WTC11 (cell line): ENCODE data around the gene CSNK1G1. TPM values are rescaled to one million over a fixed set of nuclear protein-coding genes. Genes with fewer than 3 reads are reported as not detected.
A peak's percentile ranks its signal among the peaks of the same experiment; 100 is the strongest.

Source experiments
- ATAC-seq: fragments of 200-7000 bp; cut with Tn5 transposase; 2 replicates; pipeline ENCODE4 v1.10.0; 2021; ENCODE audit warnings: mild to moderate bottlenecking, moderate library complexity
- CTCF ChIA-PET: fragments of 300-600 bp; sonication (Branson Sonifier 250); formaldehyde crosslinking; loops from one replicate; lab custom pipeline; 2021; ENCODE audit warnings: antibody characterized with exemption; lab: Charles Lee
- POLR2A ChIA-PET: fragments of 350-600 bp; sonication (Branson Sonifier 250); formaldehyde crosslinking; loops from one replicate; lab custom pipeline; 2021; ENCODE audit warnings: antibody characterized with exemption; lab: Charles Lee
- DNase-seq: peaks from one replicate; pipeline ENCODE4 v3.0.0; 2021; ENCODE audit warnings: low spot score
- H3K27ac Mint-ChIP-seq: 2 replicates; pipeline ENCODE4 v1.8.0; 2021; ENCODE audit warnings: mixed read lengths
- H3K27me3 Mint-ChIP-seq: 2 replicates; pipeline ENCODE4 v1.8.0; 2021; ENCODE audit warnings: low read depth, mild to moderate bottlenecking, moderate library complexity, mixed read lengths
- H3K36me3 Mint-ChIP-seq: 2 replicates; pipeline ENCODE4 v1.8.0; 2021; ENCODE audit warnings: mixed read lengths
- H3K4me1 Mint-ChIP-seq: 2 replicates; pipeline ENCODE4 v1.8.0; 2022; ENCODE audit warnings: mixed read lengths
- H3K4me3 Mint-ChIP-seq: 2 replicates; pipeline ENCODE4 v1.8.0; 2021; ENCODE audit warnings: mild to moderate bottlenecking, moderate library complexity, mixed read lengths
- H3K9me3 Mint-ChIP-seq: 2 replicates; pipeline ENCODE4 v1.8.0; 2021; ENCODE audit warnings: mixed read lengths
- ATF2 ChIP-seq: sonication (generic); formaldehyde crosslinking; IDR thresholded peaks from 2 replicates; pipeline ENCODE4 v1.8.1; 2022; ENCODE audit warnings: low read depth, missing genetic modification reagents, borderline replicate concordance
- E2F1 ChIP-seq: sonication (generic); formaldehyde crosslinking; IDR thresholded peaks from 2 replicates; pipeline ENCODE4 v1.8.0; 2022; ENCODE audit warnings: mild to moderate bottlenecking, missing genetic modification reagents
- E2F4 ChIP-seq: sonication (generic); formaldehyde crosslinking; IDR thresholded peaks from 2 replicates; pipeline ENCODE4 v1.8.1; 2022; ENCODE audit warnings: low read depth, mild to moderate bottlenecking, moderate library complexity, missing genetic modification reagents, borderline replicate concordance
- EMX1 ChIP-seq: fragments of 250-450 bp; sonication (Bioruptor Pico); IDR thresholded peaks from 2 replicates; pipeline ENCODE4 v1.8.0; 2021; ENCODE audit warnings: mild to moderate bottlenecking
- ESRRA ChIP-seq: sonication (generic); formaldehyde crosslinking; IDR thresholded peaks from 2 replicates; pipeline ENCODE4 v1.8.1; 2022; ENCODE audit warnings: mild to moderate bottlenecking, missing genetic modification reagents, borderline replicate concordance
- FOXK1 ChIP-seq: sonication (generic); formaldehyde crosslinking; IDR thresholded peaks from 2 replicates; pipeline ENCODE4 v1.8.0; 2022; ENCODE audit warnings: mild to moderate bottlenecking, moderate library complexity, missing genetic modification reagents
- FOXP1 ChIP-seq: sonication (generic); formaldehyde crosslinking; IDR thresholded peaks from 2 replicates; pipeline ENCODE4 v1.8.0; 2022; ENCODE audit warnings: missing genetic modification reagents, mild to moderate bottlenecking, moderate library complexity, borderline replicate concordance
- FOXP4 ChIP-seq: sonication (generic); formaldehyde crosslinking; IDR thresholded peaks from 2 replicates; pipeline ENCODE4 v1.8.0; 2022; ENCODE audit warnings: mild to moderate bottlenecking, missing genetic modification reagents
- HMGXB4 ChIP-seq: sonication (generic); formaldehyde crosslinking; IDR thresholded peaks from 2 replicates; pipeline ENCODE4 v1.8.1; 2023; ENCODE audit warnings: mild to moderate bottlenecking, moderate library complexity, missing genetic modification reagents
- KAT7 ChIP-seq: sonication (generic); formaldehyde crosslinking; IDR thresholded peaks from 2 replicates; pipeline ENCODE4 v1.8.1; 2023; ENCODE audit warnings: missing genetic modification reagents, mild to moderate bottlenecking, borderline replicate concordance
- MAX ChIP-seq: sonication (generic); formaldehyde crosslinking; IDR thresholded peaks from 2 replicates; pipeline ENCODE4 v1.8.0; 2022; ENCODE audit warnings: mild to moderate bottlenecking, missing genetic modification reagents
- MXD4 ChIP-seq: fragments of 250-450 bp; sonication (Bioruptor Pico); IDR thresholded peaks from 2 replicates; pipeline ENCODE4 v1.8.0; 2021; ENCODE audit warnings: mild to moderate bottlenecking, moderate library complexity, borderline replicate concordance
- MYBL2 ChIP-seq: sonication (generic); formaldehyde crosslinking; IDR thresholded peaks from 2 replicates; pipeline ENCODE4 v1.8.1; 2023; ENCODE audit warnings: mild to moderate bottlenecking, moderate library complexity, missing genetic modification reagents
- NFE2L1 ChIP-seq: sonication (generic); formaldehyde crosslinking; IDR thresholded peaks from 2 replicates; pipeline ENCODE4 v1.8.1; 2023; ENCODE audit warnings: missing genetic modification reagents
- TP53 ChIP-seq: sonication (generic); formaldehyde crosslinking; IDR thresholded peaks from 2 replicates; pipeline ENCODE4 v1.8.1; 2023; ENCODE audit warnings: mild to moderate bottlenecking, missing genetic modification reagents
- ZBTB21 ChIP-seq: sonication (generic); formaldehyde crosslinking; IDR thresholded peaks from 2 replicates; pipeline ENCODE4 v1.8.1; 2023; ENCODE audit warnings: mild to moderate bottlenecking, missing genetic modification reagents, borderline replicate concordance
- ZNF138 ChIP-seq: sonication (generic); formaldehyde crosslinking; conservative IDR thresholded peaks from 2 replicates; pipeline ENCODE4 v1.8.1; 2022; ENCODE audit warnings: mild to moderate bottlenecking, moderate library complexity, missing genetic modification reagents
- ZNF219 ChIP-seq: sonication (generic); formaldehyde crosslinking; IDR thresholded peaks from 2 replicates; pipeline ENCODE4 v1.8.0; 2023; ENCODE audit warnings: missing genetic modification reagents, mild to moderate bottlenecking, borderline replicate concordance
- ZNF416 ChIP-seq: fragments of 250-450 bp; sonication (Bioruptor Pico); IDR thresholded peaks from 2 replicates; pipeline ENCODE4 v1.9.0; 2021; ENCODE audit warnings: mild to moderate bottlenecking, inconsistent platforms
- ZNF512 ChIP-seq: sonication (generic); formaldehyde crosslinking; IDR thresholded peaks from 2 replicates; pipeline ENCODE4 v1.8.1; 2022; ENCODE audit warnings: missing genetic modification reagents, borderline replicate concordance
- total RNA-seq: library from RNA; stranded (reverse); gene quantifications from 3 replicates; pipeline ENCODE4 v1.2.3, GENCODE V29; 2021

The CSNK1G1 gene
- total RNA-seq, 1 experiment from 2014 or later: 19.3 TPM

- peaks cover 32% of the 10 kb centered on the region for H3K27me3 Mint-ChIP-seq
- CTCF ChIA-PET: interaction anchor here (0.7 to 2.7 kb wide), 13 partner anchors 8 to 542 kb away, joined by 3 to 45 read pairs (median 6); partner anchors contain the start of genes DAPK2, PPIB and TRIP4
- ATAC-seq (peak; percentile 1), DNase-seq (peak; percentile 51)
- peaks cover 19% of the 10 kb centered on the region for H3K4me1 Mint-ChIP-seq
- TF ChIP-seq FOXP4 (CRISPR knock-in tag) (0 out of 2 replicates have a peak, but pooled peaks have one; percentile 33), ATF2 (CRISPR knock-in tag) (no peak), FOXK1 (0 out of 2 replicates have a peak, but pooled peaks have one; percentile 35), E2F1 (no peak), MAX (no peak), TP53 (CRISPR knock-in tag) (0 out of 2 replicates have a peak, but pooled peaks have one; percentile 19), HMGXB4 (peak; percentile 75; the same call in 1 of the 2 replicates), MYBL2 (CRISPR knock-in tag) (0 out of 2 replicates have a peak, but pooled peaks have one; percentile 26), FOXP1 (CRISPR knock-in tag) (peak; percentile 56; the same call in 1 of the 2 replicates), ZNF219 (CRISPR knock-in tag) (0 out of 2 replicates have a peak, but pooled peaks have one; percentile 46), ZNF512 (CRISPR knock-in tag) (no peak), ZBTB21 (CRISPR knock-in tag) (peak; percentile 72; the same call in 1 of the 2 replicates), MXD4 (CRISPR knock-in tag) (no peak), KAT7 (CRISPR knock-in tag) (0 out of 2 replicates have a peak, but pooled peaks have one; percentile 38), ZNF416 (CRISPR knock-in tag) (0 out of 2 replicates have a peak, but pooled peaks have one; percentile 8), ESRRA (CRISPR knock-in tag) (0 out of 2 replicates have a peak, but pooled peaks have one; percentile 22), E2F4 (CRISPR knock-in tag) (0 out of 2 replicates have a peak, but pooled peaks have one; percentile 39), ZNF138 (CRISPR knock-in tag) (peak; percentile 35; the same call in 1 of the 2 replicates), EMX1 (CRISPR knock-in tag) (no peak), NFE2L1 (no peak)
- H3K4me3 Mint-ChIP-seq: peak within 1 kb of the TSS; percentile 75
- peaks cover 19% of the 10 kb centered on the region for H3K36me3 Mint-ChIP-seq
- H3K27ac Mint-ChIP-seq: no peak within 1 kb of the TSS
- POLR2A ChIA-PET: interaction anchor here (0.7 to 1.6 kb wide), 2 partner anchors 11 to 207 kb away, joined by 5 to 9 read pairs; partner anchors contain the start of gene PPIB
- H3K9me3 Mint-ChIP-seq: no peaks in the 10 kb centered on the region
Measured at GRCh38 chr15:64151727-64152506, 204.1 kb downstream of the CSNK1G1 start, which contains the start of gene SNX22. TSS of gene SNX22 (plus strand) at chr15:64151731. CDS start at chr15:64151776, 45 bp downstream.
